ENCODE results near the gene DENND1B.
"Not testable (repeated sequence)": the region's sequence is repeated elsewhere in the genome, so short reads cannot be mapped to it uniquely, and the experiment has no call there.

Gene DENND1B

DNA sequence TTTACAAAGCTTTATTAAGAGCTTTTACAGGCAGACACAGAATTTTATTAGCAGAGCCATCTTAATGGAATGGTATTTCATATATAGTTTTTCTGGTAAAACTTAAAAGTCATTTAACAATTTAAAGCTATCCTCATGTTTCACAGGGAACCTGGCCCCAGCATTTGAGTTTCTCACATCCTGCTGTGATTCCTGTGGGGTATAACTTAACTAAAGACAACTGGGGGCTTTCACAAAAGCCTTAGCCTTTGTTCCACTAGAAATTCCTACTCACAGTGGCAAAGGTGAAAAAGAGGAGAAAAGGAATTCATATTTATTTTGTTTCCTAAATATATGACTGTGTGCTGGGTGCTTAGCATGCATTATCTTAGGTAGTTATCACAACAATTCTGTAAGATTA lies 233.9 kb downstream of the DENND1B start:
- no peak for DNase-seq

DNA sequence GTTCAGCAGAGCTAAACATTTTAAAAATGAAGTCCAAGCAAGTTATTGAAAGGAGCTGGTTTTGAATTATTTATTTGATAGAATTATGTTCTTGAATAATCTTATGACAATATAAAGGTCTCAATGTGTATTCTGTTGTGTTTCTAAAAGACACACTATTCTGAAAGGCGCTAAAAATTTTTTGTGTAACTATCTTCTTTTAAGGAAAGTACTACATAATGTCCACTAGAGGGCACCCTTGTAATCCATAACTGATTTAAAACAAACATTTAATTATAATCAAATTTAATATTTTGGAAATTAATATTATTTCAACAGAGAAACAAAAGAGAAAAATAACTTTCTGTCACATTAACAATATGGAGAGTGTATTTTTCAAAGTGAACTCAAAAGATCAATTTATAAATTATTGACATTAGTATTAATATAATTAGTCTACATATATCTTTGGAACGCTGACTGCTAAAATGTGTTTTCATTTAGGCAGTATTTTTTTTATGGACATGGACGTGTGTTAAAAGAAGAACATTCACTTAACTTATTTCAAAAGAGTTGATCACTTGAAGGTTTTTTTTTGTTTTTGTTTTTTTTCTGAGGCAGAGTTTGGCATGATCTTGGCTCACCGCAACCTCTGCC lies 248.4 kb downstream of the DENND1B start:
- DNase-seq = no peak

DNA sequence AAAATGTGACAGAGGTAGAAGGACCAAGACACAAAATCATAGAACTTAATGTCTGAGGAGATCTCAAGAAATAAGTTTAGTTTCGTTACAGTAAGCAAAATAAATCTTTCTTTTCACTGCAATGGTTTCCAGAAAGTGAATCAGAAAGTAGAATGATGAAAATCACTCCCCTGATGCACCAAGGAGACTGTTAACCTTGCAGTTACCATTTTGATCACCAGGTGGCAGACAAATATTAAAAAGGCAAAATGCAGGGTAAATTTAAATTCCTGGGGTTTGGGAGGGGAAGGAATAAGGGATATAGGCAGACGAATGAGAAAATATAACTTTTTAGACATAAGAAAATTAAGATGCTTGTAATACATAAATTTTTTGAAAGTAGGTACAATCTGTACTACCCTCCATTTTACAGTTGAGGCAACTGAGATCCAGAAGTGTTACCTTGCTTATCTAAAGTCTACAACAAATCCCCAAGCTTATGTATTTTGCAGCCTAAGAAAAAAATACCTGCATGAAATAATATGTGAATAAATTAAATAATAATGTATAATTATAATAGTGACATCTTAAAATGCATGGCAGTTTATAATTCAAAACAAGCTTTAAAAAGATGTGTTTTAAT lies 254.1 kb downstream of the DENND1B start:
- no peak for DNase-seq

DNA sequence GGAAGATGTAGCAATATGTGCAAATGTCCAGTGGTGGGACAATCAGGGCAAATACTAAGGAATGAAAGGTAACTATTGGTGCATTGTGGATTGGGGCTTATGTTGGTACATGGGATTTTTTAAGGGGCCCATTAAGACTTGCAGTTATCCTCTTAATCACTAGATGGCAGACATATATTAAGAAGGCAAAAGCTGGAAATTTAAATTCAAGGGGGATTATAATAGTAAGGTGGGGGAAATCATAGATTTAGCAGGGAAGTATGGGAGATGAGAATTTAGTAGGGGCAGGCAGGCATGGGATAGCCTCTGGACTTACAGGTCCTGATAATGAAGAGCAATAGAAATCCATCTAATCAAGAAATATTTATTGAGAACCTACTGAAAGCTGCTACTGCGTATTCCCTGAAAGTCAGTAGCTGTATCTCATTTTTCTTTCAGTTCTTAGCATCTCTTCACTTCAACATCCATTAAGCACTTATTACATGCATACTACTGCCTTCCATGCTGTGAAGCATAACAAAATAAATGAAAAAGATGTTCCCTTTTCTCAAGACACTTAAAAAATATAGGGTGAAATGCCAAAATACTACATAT lies 255.4 kb downstream of the DENND1B start:
- DNase-seq = no peak

DNA sequence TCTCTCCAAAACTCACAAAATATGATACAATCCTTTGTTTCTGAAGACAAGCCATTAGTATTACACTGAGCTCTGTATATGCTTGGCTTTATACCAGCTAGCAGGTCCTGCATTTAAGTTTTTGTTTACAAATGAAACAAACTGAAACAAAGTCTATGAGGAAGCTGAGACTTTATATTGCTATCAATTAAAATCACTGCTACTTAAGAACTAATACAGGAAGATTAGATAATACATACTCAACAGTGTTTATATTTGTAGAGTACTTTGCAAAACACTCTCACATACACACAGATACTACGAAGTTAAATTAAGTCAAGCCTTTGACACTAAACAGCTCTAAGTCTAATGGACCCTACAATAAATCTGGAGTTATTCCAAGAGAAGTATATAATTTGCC lies 259.9 kb downstream of the DENND1B start:
- no peak for DNase-seq

DNA sequence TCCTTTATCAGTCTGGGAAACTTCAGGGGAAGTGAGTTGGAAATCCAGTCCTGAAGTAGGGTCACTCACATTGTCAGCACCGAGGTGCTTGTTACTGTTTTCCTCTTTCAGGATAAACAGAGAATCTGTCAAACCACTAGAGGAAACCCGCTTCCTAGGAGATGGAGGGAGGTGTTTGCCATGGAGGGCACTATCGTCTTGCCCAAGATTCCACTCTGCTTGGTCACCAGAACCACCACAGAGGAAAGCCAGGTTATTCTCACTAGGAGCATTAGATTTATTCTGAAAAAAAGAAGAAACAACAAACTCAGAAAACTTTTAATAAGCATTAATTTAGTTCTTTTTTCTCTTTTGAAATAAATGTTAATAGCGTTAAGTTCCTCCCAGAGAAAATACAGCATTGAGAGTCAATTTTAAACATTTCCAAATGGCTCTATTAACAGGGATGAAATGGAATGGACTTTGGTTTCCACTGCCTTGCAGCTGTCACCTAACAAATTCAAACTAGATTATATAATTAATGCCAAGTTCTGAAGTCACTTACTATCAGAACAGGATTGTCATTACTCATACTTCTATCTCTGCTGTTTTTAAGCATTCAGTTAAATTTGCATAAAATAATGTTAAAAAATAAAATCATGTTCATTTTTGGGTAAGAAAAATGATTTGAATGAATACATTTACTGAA lies 264.4 kb downstream of the DENND1B start:
- no peak for DNase-seq

DNA sequence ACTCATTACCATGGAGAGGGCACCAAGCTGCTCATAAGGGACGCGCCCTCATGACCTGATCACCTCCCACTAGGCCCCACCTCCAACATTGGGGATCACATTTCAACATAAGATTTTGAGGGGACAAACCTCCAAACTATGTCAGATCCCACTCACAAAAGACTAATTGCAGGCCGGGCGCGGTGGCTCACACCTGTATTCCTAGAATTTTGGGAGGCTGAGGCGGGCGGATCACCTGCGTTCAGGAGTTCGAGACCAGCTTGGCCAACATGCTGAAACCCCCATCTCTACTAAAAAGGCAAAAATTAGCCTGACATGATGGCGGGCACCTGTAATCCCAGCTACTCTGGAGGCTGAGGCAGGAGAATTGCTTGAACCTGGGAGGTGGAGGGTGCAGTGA lies 278.6 kb downstream of the DENND1B start:
- no peak for DNase-seq

DNA sequence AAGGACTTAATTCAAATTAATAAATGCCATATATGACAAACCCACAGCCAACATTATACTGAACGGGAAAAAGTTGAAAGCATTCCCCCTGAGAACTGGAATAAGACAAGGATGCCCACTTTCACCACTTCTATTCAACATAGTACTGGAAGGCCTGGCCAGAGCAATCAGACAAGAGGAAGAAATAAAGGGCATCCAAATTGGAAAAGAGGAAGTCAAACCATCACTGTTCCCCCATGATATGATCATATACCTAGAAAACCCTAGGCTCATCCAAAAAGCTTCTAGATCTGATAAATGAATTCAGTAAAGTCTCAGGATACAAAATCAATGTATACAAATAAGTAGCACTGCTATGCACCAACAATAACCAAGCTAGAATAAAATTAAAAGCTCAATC lies 283.8 kb downstream of the DENND1B start:
- DNase-seq = not testable (repeated sequence)

DNA sequence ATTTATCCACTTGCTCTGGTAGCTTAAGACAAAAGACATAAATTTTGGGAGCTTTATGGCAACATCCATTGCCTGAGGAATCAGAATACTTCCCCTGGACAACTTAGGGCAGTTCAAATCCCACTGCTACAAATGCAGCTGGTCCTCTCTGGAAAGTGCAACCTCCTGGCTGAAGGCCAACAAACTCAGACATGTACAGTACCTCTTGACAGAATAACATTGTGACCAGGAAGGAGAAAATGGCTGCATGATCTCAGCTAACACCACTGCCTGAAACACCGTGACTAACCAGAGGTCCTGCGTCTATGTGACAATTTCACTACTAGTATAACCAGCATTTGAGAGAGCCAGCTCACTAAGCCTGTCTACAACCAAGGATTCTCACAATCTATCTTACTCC lies 288.3 kb downstream of the DENND1B start:
- DNase-seq = no peak

DNA sequence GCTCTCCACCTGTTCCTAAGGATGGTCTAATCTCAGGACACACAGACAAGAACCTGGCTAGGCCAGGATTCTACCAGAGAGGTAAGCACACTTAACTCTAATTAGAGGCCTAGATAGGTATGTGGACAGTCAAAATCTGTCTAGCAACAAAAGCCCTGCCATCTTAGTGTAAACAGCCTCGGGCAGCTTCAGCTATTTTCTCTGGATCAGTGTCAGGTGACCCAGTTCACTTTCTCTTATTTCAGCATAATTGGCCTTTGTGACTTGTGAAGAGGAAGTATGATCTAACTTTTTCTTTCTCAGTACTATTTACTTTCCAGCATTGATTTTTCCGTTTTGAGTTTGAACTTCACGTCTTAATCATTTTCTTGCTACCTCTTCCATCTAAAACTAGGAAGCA lies 289.5 kb downstream of the DENND1B start:
- DNase-seq = no peak

DNA sequence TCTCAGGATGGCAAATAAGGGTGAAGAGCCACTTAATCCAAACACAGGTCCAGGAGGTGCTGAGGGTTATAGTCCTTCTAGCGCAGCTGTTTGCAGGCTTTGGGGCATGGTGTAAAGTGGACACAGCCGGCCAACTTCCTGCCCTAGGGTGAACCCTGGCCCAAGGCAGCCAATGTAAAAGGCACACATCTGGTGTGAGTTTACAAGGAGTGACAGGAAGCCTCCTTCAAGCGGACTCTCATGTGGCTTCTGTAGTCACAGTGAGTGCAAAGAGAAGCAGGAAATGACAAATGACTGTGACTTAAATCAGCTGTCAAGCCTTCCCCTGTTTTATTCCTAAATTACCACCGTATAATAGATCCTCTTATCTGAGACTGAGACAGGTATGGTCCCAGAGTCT lies 294.2 kb downstream of the DENND1B start:
- DNase-seq = no peak

DNA sequence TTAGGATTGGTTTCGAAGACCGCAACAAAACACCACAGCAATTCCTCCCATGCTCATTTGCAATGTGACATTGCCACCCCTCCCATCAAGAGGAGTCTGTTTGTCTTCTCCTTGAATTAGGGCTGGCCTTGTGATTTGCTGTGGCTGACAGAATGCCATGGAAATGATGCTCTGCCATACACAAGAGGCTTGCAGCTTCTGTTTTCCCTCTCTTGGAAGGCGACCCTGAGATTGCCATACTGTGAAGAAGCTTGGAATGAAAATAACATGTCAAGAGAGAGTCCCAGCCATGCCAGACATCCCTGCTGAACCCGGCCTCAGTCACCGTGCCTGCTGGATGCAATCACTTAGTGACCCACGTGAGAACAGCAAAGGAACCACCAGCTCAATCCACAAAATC lies 294.8 kb downstream of the DENND1B start:
- DNase-seq = no peak

DNA sequence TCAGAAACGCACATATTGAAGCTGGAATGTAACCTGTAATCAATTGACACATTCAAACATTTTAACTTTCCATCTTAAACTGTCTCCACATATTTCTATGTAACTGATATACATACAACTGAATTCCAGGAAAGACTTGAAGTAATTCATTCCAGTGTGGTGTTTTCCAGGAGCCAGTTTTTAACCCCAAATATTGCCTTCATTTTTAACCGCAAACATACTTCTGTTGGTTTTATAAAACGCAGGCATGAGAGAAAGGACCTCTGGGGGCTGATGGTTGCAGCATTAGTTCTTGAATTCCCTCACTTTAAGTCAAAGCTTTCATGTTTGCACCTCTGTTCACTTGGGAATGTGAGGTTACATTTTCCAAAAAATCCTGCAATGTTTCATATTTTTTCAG lies 303.1 kb downstream of the DENND1B start:
- no peak for DNase-seq

DNA sequence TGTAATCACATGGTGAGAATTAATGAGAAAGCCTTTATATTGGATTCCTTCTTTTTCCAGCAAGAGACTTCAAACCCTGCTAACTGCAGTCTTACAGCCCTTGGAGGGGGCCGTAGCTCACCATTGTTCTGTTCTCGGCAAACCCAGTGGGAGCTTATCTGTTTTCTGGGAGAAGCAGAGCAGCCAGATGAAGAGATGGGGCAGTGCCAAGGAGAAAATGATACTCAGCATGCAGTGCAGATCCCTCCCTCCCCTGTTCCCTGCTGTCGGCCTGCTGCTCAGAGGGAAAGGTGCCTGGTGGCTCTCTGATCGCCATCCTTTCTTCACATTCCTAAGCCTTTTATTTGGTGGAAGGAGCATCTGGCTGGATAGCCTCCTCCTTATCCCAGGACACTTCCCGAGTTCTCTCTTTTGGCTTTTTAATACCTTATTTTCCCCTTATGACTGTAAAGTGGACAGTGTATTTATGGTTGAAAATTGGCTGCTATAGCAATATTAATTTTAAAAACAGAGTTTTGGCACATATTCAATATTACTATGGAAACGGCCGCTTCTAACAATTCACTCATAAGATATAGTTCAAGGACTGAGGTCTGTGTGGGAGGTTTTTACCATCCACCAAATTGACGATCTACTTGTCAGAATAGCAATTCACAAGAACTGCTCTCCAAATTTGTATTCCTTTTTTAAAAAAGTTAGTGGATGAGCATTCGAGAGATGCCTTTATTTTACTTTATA lies 303.9 kb downstream of the DENND1B start:
- no peak for DNase-seq

DNA sequence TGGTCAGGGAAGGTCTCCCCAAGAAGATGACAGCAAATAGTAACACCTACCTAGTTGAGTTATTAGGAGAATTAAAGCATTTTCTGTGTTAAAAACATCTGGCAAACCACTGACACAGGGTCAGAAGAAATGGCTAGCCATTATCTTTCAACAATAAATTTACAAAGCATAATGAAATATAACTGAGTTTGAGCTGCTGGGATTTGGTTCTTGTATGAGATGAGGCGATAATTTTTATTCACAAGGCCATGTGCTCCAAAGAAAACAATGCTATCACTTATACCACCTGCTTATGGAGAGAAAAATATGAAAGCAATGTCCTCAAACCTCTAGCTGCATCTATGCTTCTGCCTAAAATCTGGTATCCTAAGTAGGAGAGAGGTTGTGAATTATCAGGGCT lies 304.9 kb downstream of the DENND1B start:
- no peak for DNase-seq

DNA sequence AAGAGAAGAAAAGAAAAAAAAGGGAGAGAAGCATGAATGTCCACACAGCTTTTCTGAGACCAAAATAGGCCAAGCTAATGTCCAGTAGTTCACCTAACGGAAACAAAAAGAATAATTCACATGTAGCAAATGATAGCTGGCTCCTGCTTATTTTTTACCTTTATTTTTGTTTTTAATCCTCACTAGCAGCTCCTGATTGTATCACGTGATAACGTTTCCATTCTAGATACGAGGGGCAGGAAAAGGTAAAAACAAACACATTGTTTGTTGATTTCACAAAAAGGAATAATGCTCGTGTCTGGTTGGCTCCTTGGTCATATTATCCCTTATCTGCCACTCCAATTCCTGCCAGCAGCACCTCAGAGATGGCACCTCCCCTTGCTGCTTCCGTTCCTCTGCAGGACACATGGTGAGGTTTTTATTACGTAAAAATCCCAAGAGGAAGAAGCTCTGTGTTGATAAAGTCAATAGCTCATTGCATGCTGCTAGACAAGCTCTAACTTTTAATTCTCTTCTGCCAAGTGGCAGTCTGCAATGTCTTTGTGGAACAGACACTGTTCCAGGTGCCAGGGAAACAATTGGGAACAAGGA lies 305.6 kb downstream of the DENND1B start:
- DNase-seq = no peak

DNA sequence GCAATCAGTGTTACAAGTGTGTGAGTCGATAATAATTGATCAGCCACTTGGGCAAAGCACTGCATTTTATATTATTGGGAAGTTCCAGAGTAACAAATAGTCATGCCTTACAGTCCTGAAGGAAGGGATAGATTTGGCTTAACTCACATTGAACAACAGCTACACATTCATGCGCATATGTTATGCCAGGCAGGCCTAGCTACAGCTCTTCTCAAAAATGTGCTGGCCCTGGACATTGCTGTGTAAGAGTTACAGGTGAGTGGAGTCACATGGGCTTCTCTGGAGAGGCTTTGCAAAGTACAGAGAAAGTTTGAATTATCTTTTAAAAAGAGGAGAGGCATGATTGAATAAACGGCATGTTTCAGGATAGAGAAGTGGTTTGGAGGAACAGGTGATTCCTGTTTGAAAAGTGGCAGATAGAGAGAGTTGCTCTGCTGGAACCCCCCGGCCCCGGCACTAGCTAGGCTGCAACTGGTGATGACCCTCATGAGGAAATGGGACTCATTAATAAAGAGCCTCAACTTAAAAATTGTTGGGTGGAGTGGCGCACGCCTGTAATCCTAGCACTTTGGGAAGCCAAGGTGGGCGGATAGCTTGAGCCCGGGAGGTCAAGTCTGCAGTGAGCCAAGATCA lies 306.6 kb downstream of the DENND1B start:
- no peak for DNase-seq

DNA sequence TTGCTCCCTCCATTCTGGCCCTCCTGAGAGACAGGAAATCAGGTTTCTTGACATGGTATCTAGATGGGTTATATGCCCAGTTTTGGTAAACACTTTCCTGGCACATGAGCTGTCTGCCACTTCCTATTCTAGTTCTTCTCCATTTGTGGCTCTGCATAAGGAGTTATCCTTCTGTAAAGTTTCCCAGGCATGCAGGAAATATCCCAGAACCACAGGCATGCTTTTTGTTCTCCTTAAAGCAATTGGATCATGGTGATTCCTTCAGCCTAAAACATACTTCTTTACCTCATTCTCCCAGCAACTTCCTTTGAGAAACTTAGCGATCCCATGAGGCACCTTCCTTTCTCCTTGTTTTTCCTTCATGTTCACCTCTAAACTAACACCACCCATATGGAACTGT lies 307.4 kb downstream of the DENND1B start:
- no peak for DNase-seq

DNA sequence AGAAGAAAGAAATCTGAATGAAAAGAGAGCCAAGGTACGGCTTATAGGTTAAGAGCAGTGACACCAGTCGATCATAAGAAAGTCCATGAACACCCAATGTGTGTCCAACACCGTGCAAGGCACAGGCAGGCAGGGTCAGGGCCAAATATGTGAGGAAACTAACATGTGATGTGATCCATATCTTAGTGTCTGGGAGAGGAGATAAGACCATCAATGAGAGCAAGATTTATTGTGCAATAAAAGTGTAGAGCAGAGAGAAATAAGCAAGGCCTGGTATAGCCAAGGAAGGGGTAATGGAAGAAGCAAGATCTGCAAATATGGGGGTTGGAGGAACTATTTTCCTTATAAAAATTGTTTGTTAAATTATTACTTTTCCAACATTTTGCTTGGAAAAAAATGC lies 308.5 kb downstream of the DENND1B start:
- no peak for DNase-seq

DNA sequence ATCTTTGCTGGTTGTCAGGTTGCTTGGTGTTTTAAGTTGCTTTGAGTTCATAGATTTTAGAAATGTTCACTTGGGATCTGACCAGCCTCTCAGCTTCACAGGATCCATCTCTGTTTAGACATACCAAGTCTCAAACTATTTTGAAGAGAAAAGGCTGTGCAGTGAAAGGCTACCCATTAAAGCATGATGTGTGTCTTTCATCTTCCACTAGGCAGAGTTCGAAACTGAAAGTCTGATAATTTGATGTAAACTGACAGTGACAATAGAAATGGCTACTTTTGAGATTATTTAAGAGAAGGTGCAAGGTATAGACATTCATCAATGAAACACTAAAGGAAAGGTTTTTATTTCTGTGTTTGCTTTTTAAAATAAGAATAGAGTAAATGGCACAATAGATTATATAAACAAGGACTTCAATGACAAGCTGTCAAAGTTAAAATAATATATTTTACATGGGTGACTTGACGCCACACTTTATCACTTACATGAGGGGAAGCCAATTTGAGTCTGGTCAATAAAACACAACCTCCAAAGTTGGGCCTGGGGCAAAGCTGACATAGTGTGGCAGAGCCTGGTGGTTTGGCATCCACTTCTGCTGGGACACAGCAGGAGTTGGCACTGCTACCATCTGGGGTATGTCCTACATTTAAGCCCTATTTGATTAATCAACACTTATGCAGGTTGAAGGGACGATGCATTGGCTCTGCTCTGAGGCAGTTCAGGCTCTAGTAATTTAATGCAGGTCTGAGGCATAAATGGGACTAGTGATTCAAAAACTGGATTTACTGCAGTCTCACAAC lies 309.6 kb downstream of the DENND1B start:
- no peak for DNase-seq

DNA sequence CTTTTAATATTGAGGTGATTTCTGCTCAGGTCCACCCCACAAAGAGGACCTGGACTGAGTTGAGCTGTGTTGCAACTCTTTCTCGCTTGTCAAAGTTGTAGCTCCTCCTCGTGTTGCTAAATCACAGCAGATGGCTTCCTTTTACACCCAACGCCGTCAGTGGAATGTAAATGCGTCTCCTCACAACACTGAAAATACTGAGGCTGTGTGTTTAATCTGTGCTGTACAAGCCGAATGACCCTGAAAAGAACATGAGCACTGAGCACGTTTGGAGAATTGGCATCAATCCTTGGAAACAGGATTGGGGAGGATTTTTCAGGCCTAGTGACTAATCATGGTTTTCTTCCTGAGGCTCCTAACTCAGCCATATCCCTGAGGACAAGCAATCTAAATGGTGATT lies 311.2 kb downstream of the DENND1B start:
- DNase-seq = no peak

DNA sequence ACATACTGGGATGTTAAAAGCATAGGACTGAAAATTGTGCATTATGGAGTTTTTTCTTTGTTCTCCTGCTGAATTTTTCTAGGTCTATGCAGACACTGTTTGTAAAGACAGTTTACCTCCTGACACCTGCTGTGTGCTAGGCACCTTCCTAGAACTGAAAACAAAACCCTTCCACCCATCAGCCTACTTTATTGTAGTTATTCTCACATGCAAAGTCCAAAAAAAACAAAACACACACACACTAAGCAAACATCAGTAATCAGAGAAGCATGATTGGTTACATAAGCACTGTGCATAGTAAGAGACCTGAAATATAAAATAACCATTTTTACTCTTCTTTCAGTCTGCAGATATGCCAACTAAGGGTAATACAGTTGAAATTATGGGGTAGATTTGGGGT lies 312.1 kb downstream of the DENND1B start:
- no peak for DNase-seq

All from GOT3 (cell line).